Measurements from ENCODE around the gene LSM4. TPM values are rescaled to one million over a fixed set of nuclear protein-coding genes. Genes with fewer than 3 reads are reported as not detected.

The LSM4 gene
- total and polyA plus RNA-seq, 2 of the 13 experiments (the other 11 are each of a cell fraction or from before 2014, with no cell fraction given): 65.8 to 166 TPM

- no peak for TF ChIP-seq ZNF713 (CRISPR knock-in tag; IDR thresholded peaks at IDR 0.05)
- no peak for TF ChIP-seq ATF5 (CRISPR knock-in tag; IDR thresholded peaks at IDR 0.05; ENCODE audit: low read depth)
- no peak for TF ChIP-seq ARID5B (CRISPR knock-in tag; IDR thresholded peaks at IDR 0.05)
- TF ChIP-seq PLRG1 (conservative IDR thresholded peaks at IDR 0.05): no peak
- peak; percentile 37; the same call in 1 of the 2 replicates for TF ChIP-seq TBX2 (CRISPR knock-in tag; IDR thresholded peaks at IDR 0.05; ENCODE audit: borderline replicate concordance)
- TF ChIP-seq SP5 (CRISPR knock-in tag; IDR thresholded peaks at IDR 0.05; ENCODE audit: borderline replicate concordance, low read depth): no peak
- TF ChIP-seq SMARCC2 (IDR thresholded peaks at IDR 0.05): no peak
- no peak for TF ChIP-seq ZNF639 (CRISPR knock-in tag; conservative IDR thresholded peaks at IDR 0.05)
- no peak for TF ChIP-seq ZNF232 (CRISPR knock-in tag; IDR thresholded peaks at IDR 0.05; ENCODE audit: borderline replicate concordance)
- no peak for TF ChIP-seq ZNF33A (CRISPR knock-in tag; IDR thresholded peaks at IDR 0.05; ENCODE audit: borderline replicate concordance)
- no peak for TF ChIP-seq PHF21A (CRISPR knock-in tag; IDR thresholded peaks at IDR 0.05)
- TF ChIP-seq ZNF788 (CRISPR knock-in tag; IDR thresholded peaks at IDR 0.05; ENCODE audit: borderline replicate concordance): peak; percentile 17; the same call in 1 of the 2 replicates
- no peak for TF ChIP-seq THYN1 (CRISPR knock-in tag; IDR thresholded peaks at IDR 0.05; ENCODE audit: borderline replicate concordance, low read depth)
- no peak for TF ChIP-seq AKNA (CRISPR knock-in tag; IDR thresholded peaks at IDR 0.05; ENCODE audit: borderline replicate concordance)
- TF ChIP-seq ZNF784 (CRISPR knock-in tag; IDR thresholded peaks at IDR 0.05; ENCODE audit: borderline replicate concordance): no peak
Measured at GRCh38 chr19:18332917-18333530, 10.1 kb upstream of the LSM4 start (continued).
